Fibroblast of villous mesenchyme (primary cell): ENCODE data around the gene DOCK2. TPM values are rescaled to one million over a fixed set of nuclear protein-coding genes. Genes with fewer than 3 reads are reported as not detected.

Source experiments
- DNase-seq: peaks from one replicate; pipeline ENCODE4 v3.0.0-alpha.2; 2010; ENCODE audit warnings: low read depth
- H3K4me3 ChIP-seq: 2 replicates; pipeline ENCODE4 v1.5.1; 2011; ENCODE audit warnings: low read depth, mild to moderate bottlenecking, low read length
- CTCF ChIP-seq: IDR thresholded peaks from 2 replicates; pipeline ENCODE4 v1.5.1; 2012; ENCODE audit warnings: low read depth, mild to moderate bottlenecking, low read length; ENCODE audit not compliant: insufficient read depth
- total RNA-seq: library from RNA; depleted of rRNA; stranded (reverse); fragments of >200 nt; gene quantifications from 2 replicates; pipeline ENCODE4 v1.2.3, GENCODE V29; 2012

The DOCK2 gene
- total RNA-seq, 1 donor: 7.3 TPM

GRCh38 chr5:169812786-169813185 lies 175.7 kb downstream of the DOCK2 start:
- no peak for DNase-seq
- TF ChIP-seq CTCF: no peak
- H3K4me3 ChIP-seq: no peak overlapping the region

- DNase-seq: no peak
- no peak overlapping the region for H3K4me3 ChIP-seq
- TF ChIP-seq CTCF: no peak
Observed at GRCh38 chr5:169814045-169814444, 177.0 kb downstream of the DOCK2 start.

DNA sequence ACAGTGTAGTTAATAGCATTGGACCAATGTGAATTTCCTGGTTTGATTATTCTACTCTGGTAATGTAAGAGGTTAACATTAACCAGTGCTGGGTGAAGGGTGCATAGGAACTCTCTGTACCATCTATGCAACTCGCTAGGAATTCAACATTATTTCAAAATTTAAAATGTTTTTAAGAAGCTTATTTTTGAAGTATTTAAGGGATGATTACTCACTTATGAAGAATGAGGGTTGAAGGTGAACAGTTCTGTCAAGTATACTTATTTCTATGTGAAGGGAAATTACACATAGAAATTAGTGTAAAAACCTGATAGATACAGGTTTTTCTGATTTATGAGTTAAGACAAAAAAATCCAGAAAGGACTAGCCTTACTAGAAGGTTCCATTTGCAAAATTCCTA lies 177.4 kb downstream of the DOCK2 start:
- TF ChIP-seq CTCF: no peak
- DNase-seq: no peak
- H3K4me3 ChIP-seq: no peak overlapping the region

- DNase-seq: no peak
- H3K4me3 ChIP-seq: no peak overlapping the region
- TF ChIP-seq CTCF: no peak
Observed at GRCh38 chr5:169817031-169817430, 180.0 kb downstream of the DOCK2 start.

- DNase-seq: peak; percentile 37
- TF ChIP-seq CTCF: peak; percentile 52
- no peak overlapping the region for H3K4me3 ChIP-seq
Observed at GRCh38 chr5:169826618-169827017, 189.5 kb downstream of the DOCK2 start.

DNA sequence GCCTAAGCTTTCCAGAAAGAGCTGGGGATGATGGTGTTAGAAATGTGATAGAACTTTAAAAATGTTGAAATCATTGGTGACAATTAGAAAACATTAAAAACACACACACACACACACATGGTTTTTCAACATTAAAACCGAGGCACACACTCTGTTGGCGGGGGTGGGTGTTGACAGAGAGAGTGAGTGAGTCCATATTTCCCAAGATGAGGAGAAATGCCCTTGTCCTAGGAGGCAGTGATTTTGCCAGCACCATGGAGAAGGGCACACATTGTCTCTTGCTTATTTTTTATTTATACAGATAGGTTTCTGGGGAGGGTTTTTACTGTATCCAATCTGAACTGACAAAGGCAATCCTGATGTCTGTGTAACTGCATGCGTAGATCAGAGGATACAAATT lies 190.7 kb downstream of the DOCK2 start:
- H3K4me3 ChIP-seq: no peak overlapping the region
- TF ChIP-seq CTCF: no peak
- DNase-seq: no peak

DNA sequence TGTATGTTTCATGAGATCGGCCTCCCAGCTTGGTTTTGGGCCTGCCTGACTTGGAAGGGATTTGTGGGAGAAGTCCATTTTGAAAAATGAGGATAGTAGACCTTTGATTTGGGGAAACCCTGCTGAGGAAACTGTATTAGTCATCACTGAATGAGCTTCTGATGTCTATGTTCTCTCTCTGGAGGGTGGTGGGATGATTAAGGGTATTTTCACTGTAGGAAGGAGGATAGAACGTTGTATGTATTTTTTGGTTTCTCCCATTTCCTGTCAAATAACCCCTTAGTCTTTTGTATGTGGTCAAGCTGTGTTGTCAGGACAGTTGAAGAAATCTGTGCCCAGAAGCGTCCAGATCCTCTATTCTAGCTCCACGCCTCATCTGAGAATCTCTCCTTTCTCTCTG lies 191.3 kb downstream of the DOCK2 start:
- no peak overlapping the region for H3K4me3 ChIP-seq
- TF ChIP-seq CTCF: no peak

More for the DNA sequence above, 191.3 kb downstream of the DOCK2 start:
- no peak for DNase-seq
